Activated CD8-positive, alpha-beta memory T cell treated with anti-CD3 and anti-CD28 coated beads for 48 hours (primary cell): ENCODE results near the gene GXYLT2.

Experiments
- DNase-seq, 3 experiments: peaks; one replicate each; pipeline ENCODE4 v3.0.0-alpha.2; 2020; ENCODE audit warnings: low read depth in 2 of 3, low spot score in 2 of 3

The GXYLT2 gene

DNA sequence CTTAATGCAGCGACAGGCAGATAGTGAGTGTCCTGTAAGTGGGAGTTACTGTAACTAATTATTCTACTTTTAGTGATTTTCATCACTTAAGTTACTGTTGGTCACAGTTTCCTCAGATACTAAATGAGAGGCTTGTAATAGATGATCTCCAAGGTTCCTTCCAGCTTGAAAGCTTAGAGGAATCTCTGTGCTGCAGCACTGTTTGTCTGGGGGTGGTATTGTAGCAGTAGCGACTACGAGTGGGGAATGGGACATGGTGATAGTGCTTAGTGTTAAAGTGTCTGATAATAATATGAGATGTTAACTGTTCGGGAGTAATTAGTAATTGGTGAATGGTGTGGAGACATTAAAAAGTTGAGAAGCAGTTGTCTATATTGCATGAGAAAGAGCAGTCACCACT, 121.2 kb downstream of the GXYLT2 start:
- DNase-seq, result no peak

DNA sequence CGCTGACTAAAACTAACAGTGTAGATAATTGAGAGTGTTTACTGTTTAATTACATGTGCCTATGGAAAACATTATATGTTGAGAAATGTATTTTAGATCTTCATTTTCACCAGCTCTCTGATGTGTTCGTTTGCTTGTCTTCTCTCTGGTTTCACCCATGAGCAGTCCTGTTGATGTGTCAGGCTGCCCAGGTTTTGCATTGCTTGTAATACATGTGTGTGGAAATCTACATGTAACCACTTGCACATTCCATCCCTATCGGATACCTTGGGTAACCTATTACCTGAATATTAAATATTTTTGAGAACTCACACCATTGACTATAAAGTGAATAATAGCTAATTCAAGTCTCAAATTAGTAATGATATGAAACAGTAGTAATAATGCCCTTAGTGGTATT, 121.9 kb downstream of the GXYLT2 start:
- no peak for DNase-seq

DNA sequence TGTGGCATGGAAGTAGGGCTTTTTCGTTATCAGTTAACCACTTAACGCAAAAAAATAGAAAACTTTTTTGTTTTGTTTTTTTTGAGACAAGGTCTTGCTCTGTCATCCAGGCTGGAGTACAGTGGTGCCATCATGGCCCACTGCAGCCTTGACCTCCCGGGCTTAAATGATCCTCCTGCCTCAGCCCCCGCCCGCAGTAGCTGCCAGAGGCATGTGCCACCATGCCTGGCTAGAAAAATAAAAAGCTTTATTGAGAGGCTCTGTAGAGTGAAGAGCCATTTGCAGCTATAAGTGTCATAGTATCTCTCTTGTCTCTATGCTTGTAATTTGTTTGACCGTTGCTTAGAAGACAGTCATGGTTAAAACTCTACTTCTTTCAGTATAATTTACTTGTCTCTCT, 122.3 kb downstream of the GXYLT2 start:
- DNase-seq, result no peak

- no peak for DNase-seq
Measured at GRCh38 chr3:73018298-73018697, 130.5 kb downstream of the GXYLT2 start.

DNA sequence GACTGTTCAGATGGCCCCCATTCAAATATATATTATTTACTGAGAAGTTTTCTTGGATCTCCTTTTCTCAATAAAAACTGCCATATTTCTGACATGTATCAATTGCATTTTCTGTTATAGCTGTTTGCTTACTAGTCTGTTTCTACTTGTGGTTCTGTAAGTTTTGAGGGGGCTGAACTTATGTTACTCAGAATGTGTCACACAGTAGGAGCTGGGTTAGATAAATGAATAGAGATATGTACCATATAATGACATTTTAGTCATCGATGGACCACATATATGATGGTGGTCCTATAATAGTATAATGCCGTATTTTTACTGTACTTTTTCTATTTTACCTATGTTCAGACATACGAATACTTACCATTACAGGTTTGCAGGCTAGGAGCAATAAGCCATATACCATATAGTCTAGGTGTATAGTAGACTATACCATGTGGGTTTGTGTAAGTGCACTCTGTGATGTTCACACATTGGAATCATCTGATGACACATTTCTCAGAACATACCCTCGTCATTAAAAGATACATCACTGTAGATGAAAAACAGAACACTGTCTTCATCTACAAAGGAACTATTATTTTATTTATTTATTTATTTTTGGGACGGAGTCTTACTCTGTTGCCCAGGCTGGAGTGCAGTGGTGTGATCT, 131.1 kb downstream of the GXYLT2 start:
- DNase-seq, result no peak

DNA sequence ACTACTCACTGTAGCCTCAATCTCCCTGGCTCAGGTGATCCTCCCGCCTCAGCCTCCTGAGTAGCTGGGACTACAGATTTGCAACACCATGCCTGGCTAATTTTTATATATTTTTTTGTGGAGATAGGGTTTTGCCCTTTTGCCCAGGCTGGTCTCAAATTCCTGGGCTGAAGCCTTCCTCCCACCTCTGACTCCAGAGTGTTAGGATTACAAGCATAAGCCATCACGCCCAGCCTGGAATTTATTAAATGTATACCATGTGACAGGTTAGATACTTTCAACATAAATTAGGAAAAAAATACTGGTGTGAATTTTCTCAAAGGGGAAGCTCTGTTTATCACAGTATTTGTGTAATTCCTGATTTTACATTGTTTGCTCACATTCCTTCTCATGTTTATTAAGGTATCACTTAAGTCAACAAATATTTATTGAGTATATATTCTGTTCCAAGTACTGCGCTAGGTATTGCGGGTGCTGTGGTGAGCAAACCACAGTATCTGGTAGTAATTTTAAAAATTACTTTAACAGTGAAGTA, 133.5 kb downstream of the GXYLT2 start:
- DNase-seq, result no peak

GRCh38 chr3:73024836-73025235, 137.0 kb downstream of the GXYLT2 start:
- DNase-seq, result no peak

GRCh38 chr3:73026111-73026759, 138.4 kb downstream of the GXYLT2 start:
- DNase-seq, result no peak
